ENCODE measurements around the gene CTNNBL1. TPM values are rescaled to one million over a fixed set of nuclear protein-coding genes. Genes with fewer than 3 reads are reported as not detected.

The CTNNBL1 gene
- total and polyA plus RNA-seq, 2 experiments from 2014 or later, result 25.3 to 53.7 TPM

- in situ Hi-C loops (cut with MboI), result no loop called here
Measured at GRCh38 chr20:37797669-37798175, 103.9 kb downstream of the CTNNBL1 start.

GRCh38 chr20:37798312-37798711 is 104.5 kb downstream of the CTNNBL1 start:
- in situ Hi-C loops (cut with MboI), result no loop called here
- Histone ChIP-seq H3K4me2 (ENCODE audit: unreplicated experiment) (no peak overlapping the region), H3K79me2 (ENCODE audit: insufficient read depth) (no peaks in the 10 kb centered on the region), H3K9me2 (ENCODE audit: insufficient read depth) (no peaks in the 10 kb centered on the region), H3K9me3 (ENCODE audit: low read depth) (no peaks in the 10 kb centered on the region), H3K9ac (no peak overlapping the region), H2AFZ (no peak overlapping the region), H3K4me1 (ENCODE audit: insufficient read depth) (no peaks in the 10 kb centered on the region), H3K36me3 (ENCODE audit: low read depth) (peaks cover 8% of the 10 kb centered on the region; the same call in 1 of the 2 replicates), H3F3A (ENCODE audit: insufficient read depth) (no peaks in the 10 kb centered on the region), H4K20me1 (ENCODE audit: insufficient read depth) (no peaks in the 10 kb centered on the region), H3K27me3 (replicated peaks; ENCODE audit: insufficient read depth) (no peaks in the 10 kb centered on the region), H3K4me3 (no peak overlapping the region), H3K27ac (no peak overlapping the region)
- DNase-seq, result no peak
- TF ChIP-seq EZH2phosphoT487 (IDR thresholded peaks at IDR 0.05; ENCODE audit: insufficient read depth, low read depth) (no peak), EZH2 (IDR thresholded peaks at IDR 0.05; ENCODE audit: insufficient read depth, poor library complexity, severe bottlenecking) (no peak)
- WGBS, 2 experiments (ENCODE audit: low coverage in 1 of 2, low lambda C conversion rate in 2 of 2, missing lambda C conversion rate in 2 of 2), result 94 to 97% methylated on average over 2 of the region's 2 CpGs

More at GRCh38 chr20:37797669-37798175, 103.9 kb downstream of the CTNNBL1 start:
- WGBS, 2 experiments (ENCODE audit: low coverage in 1 of 2, low lambda C conversion rate in 2 of 2, missing lambda C conversion rate in 2 of 2), result 95 to 97% methylated on average over 4 of the region's 4 CpGs
- Histone ChIP-seq H4K20me1 (ENCODE audit: insufficient read depth) (no peaks in the 10 kb centered on the region), H3F3A (ENCODE audit: insufficient read depth) (no peaks in the 10 kb centered on the region), H3K36me3 (ENCODE audit: low read depth) (peaks cover 6% of the 10 kb centered on the region; the same call in 1 of the 2 replicates), H3K4me2 (ENCODE audit: unreplicated experiment) (no peak overlapping the region), H2AFZ (no peak overlapping the region), H3K9me2 (ENCODE audit: insufficient read depth) (no peaks in the 10 kb centered on the region), H3K79me2 (ENCODE audit: insufficient read depth) (no peaks in the 10 kb centered on the region), H3K4me1 (ENCODE audit: insufficient read depth) (no peaks in the 10 kb centered on the region), H3K27me3 (replicated peaks; ENCODE audit: insufficient read depth) (no peaks in the 10 kb centered on the region), H3K9me3 (ENCODE audit: low read depth) (no peaks in the 10 kb centered on the region), H3K27ac (no peak overlapping the region), H3K4me3 (no peak overlapping the region), H3K9ac (no peak overlapping the region)
- TF ChIP-seq EZH2phosphoT487 (IDR thresholded peaks at IDR 0.05; ENCODE audit: insufficient read depth, low read depth), result no peak
- TF ChIP-seq EZH2 (IDR thresholded peaks at IDR 0.05; ENCODE audit: insufficient read depth, poor library complexity, severe bottlenecking), result no peak
- no peak for DNase-seq

GRCh38 chr20:37800618-37801017 is 106.8 kb downstream of the CTNNBL1 start:
- Histone ChIP-seq H4K20me1 (ENCODE audit: insufficient read depth) (no peaks in the 10 kb centered on the region), H3K36me3 (ENCODE audit: low read depth) (peaks cover 8% of the 10 kb centered on the region; the same call in 1 of the 2 replicates), H3K79me2 (ENCODE audit: insufficient read depth) (no peaks in the 10 kb centered on the region), H3K9ac (no peak overlapping the region), H3K27me3 (replicated peaks; ENCODE audit: insufficient read depth) (no peaks in the 10 kb centered on the region), H3K4me3 (no peak overlapping the region), H3K4me2 (ENCODE audit: unreplicated experiment) (no peak overlapping the region), H3K27ac (no peak overlapping the region), H3F3A (ENCODE audit: insufficient read depth) (no peaks in the 10 kb centered on the region), H3K9me2 (ENCODE audit: insufficient read depth) (no peaks in the 10 kb centered on the region), H3K9me3 (ENCODE audit: low read depth) (no peaks in the 10 kb centered on the region), H3K4me1 (ENCODE audit: insufficient read depth) (no peaks in the 10 kb centered on the region), H2AFZ (no peak overlapping the region)
- in situ Hi-C loops (cut with MboI), result no loop called here
- no peak for TF ChIP-seq EZH2phosphoT487 (IDR thresholded peaks at IDR 0.05; ENCODE audit: insufficient read depth, low read depth)
- TF ChIP-seq EZH2 (IDR thresholded peaks at IDR 0.05; ENCODE audit: insufficient read depth, poor library complexity, severe bottlenecking), result no peak
- no peak for DNase-seq
- 98 to 100% methylated on average over 4 of the region's 4 CpGs for WGBS, 2 experiments (ENCODE audit: low coverage in 1 of 2, low lambda C conversion rate in 2 of 2, missing lambda C conversion rate in 2 of 2)

- peaks cover 8% of the 10 kb centered on the region; the same call in 1 of the 2 replicates for H3K36me3 ChIP-seq (ENCODE audit: low read depth)
- no peak overlapping the region for H3K4me3 ChIP-seq
- TF ChIP-seq EZH2phosphoT487 (IDR thresholded peaks at IDR 0.05; ENCODE audit: insufficient read depth, low read depth) (no peak), EZH2 (IDR thresholded peaks at IDR 0.05; ENCODE audit: insufficient read depth, poor library complexity, severe bottlenecking) (no peak)
- no peak overlapping the region for H3K4me2 ChIP-seq (ENCODE audit: unreplicated experiment)
- no peaks in the 10 kb centered on the region for H3K27me3 ChIP-seq (replicated peaks; ENCODE audit: insufficient read depth)
- no peak overlapping the region for H3K9ac ChIP-seq
- 96 to 98% methylated on average over 2 of the region's 2 CpGs for WGBS, 2 experiments (ENCODE audit: low coverage in 1 of 2, low lambda C conversion rate in 2 of 2, missing lambda C conversion rate in 2 of 2)
- no peak for DNase-seq
- H3F3A ChIP-seq (ENCODE audit: insufficient read depth), result no peaks in the 10 kb centered on the region
- no peaks in the 10 kb centered on the region for H3K4me1 ChIP-seq (ENCODE audit: insufficient read depth)
- H3K9me2 ChIP-seq (ENCODE audit: insufficient read depth), result no peaks in the 10 kb centered on the region
- in situ Hi-C loops (cut with MboI), result no loop called here
- no peaks in the 10 kb centered on the region for H3K9me3 ChIP-seq (ENCODE audit: low read depth)
- no peaks in the 10 kb centered on the region for H4K20me1 ChIP-seq (ENCODE audit: insufficient read depth)
- no peak overlapping the region for H2AFZ ChIP-seq
- H3K79me2 ChIP-seq (ENCODE audit: insufficient read depth), result no peaks in the 10 kb centered on the region
- H3K27ac ChIP-seq, result no peak overlapping the region
Measured at GRCh38 chr20:37801921-37802320, 108.1 kb downstream of the CTNNBL1 start.

Measured in GM23248 (cell line).